GM18502 (cell line): ENCODE measurements around the gene SH3PXD2B.
"Not testable (repeated sequence)": the region's sequence is repeated elsewhere in the genome, so short reads cannot be mapped to it uniquely, and the experiment has no call there.

Experiments used
- ATAC-seq: cut with Tn5 transposase; IDR thresholded peaks from one replicate; pipeline ENCODE4 v1.9.1; 2021; ENCODE audit warnings: mild to moderate bottlenecking; ENCODE audit not compliant: unreplicated experiment, poor library complexity

SH3PXD2B gene

GRCh38 chr5:172420235-172420939 lies 33.9 kb downstream of the SH3PXD2B start:
- ATAC-seq: no peak

DNA sequence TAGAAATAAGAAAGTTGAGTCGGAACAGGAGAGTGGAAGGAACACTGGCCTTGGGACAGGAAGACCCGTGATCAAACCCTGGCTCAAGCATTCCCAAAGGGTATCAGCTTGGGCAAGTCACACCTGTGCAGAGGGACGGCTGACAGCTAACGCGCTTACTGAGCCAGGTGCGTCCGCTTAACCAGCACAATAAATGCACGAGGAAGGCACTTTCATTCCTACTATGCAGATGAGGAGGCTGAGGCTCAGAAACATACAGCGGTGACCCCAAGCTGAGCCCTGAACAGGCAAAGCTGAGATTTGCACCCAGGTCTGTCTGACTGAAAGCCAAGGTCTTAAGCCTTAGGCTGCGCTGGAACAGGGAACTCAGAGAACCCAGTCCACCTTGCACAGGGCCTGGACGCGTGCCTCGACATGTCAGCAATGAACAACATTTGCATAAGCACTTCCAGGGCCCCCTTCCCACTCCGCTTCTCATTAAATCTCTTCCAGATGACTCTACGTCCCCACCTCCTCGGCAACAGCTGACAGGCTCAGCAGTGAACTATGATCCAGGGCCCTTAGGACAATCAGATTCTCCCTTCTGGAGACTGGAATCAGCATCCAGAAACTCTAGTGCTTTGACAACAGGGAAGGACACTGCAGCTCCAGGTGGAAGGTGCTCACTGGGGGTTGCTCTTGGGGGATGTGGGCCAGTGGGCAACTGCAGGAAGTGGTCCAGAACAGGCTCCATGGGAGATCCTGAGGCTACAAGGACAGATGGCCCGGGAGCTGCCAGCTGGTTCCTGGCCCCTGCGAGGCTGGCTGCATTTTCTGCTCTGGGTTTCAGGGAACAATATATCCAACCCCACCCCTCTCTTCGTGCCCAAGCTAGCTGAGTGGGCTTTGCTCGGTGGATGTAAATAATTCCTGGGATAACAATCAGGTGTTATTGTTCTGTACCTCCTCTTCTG lies 35.2 kb downstream of the SH3PXD2B start:
- ATAC-seq: no peak

- no peak for ATAC-seq
Measured at GRCh38 chr5:172417983-172418630, 36.2 kb downstream of the SH3PXD2B start.

GRCh38 chr5:172417130-172417841 lies 37.0 kb downstream of the SH3PXD2B start:
- no peak for ATAC-seq

DNA sequence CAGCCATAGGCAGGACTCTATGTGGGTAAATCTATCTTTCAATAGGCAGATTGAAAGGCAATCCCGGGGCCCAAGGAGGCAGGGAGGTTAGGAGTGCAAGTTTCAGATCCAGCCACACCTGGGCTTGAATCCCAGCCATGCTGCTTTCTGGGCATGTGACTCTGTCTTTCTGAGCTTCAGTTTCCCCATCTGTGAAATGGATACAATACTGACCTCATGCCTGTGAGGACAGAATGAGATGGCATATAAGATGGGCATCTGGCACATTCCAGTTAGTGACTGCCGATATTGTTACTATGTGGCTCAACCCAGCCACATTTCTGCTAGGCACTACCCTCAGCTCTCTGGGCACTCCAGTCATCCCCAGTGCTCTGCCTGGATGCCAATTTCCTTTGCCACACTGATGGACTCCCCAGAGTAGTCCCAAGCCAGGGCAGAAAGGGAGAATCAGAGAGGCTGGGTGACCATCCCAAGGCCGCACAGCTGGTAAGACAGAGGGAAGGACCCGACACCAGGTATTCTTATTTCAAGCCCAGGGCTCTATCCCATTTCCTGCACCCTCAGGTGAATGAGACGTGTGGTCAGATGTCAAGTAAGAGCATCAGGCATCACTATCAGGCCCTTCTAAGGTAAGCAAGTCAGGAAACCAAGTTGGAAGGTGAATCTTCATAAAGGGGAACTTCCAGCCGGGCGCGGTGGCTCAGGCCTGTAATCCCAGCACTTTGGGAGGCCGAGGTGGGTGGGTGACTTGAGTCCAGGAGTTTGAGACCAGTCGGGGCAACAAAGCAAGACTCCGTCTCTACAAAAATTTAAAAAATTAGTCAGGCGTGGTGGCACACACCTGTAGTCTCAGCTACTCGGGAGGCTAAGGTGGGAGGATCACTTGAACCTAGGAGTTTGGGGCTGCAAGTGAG lies 38.7 kb downstream of the SH3PXD2B start:
- ATAC-seq: no peak

GRCh38 chr5:172414531-172415361 lies 39.6 kb downstream of the SH3PXD2B start:
- ATAC-seq: no peak

DNA sequence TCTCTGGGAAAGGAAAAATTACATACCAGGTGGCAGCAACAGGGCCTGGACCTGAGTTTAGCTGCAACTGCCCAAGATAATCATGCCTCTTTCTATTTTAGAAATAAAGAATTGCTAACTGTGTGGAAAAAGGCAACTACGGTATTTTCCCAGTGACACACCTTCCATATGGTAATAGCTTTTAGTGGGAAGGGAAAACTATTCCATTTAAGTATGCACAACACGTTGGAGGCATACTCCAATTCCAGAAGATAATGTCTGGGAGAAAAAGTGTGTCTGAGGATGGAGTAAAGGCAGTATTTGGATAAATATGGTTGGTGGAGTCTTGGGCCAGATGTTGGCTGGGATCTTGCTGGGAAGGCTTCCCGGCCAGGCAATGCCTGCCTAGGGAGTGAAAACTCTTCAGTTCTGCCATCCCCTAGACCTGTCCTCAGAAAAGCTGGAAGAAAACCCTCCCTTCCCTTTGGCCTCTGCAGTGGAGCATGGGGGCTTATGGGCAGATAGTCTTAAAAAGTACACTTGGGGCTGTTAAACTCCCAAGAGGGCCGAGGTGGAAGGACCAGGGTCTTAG lies 40.6 kb downstream of the SH3PXD2B start:
- no peak for ATAC-seq

- no peak for ATAC-seq
Measured at GRCh38 chr5:172412724-172413286, 41.5 kb downstream of the SH3PXD2B start.

- ATAC-seq: no peak
Measured at GRCh38 chr5:172411484-172412072, 42.7 kb downstream of the SH3PXD2B start.

- no peak for ATAC-seq
Measured at GRCh38 chr5:172410662-172411483, 43.5 kb downstream of the SH3PXD2B start.

- ATAC-seq: no peak
Measured at GRCh38 chr5:172410160-172410559, 44.2 kb downstream of the SH3PXD2B start.

GRCh38 chr5:172409477-172409876 lies 44.8 kb downstream of the SH3PXD2B start:
- ATAC-seq: not testable (repeated sequence)

- ATAC-seq: no peak
Measured at GRCh38 chr5:172407822-172408221, 46.5 kb downstream of the SH3PXD2B start.

- ATAC-seq: no peak
Measured at GRCh38 chr5:172407241-172407691, 47.1 kb downstream of the SH3PXD2B start.

DNA sequence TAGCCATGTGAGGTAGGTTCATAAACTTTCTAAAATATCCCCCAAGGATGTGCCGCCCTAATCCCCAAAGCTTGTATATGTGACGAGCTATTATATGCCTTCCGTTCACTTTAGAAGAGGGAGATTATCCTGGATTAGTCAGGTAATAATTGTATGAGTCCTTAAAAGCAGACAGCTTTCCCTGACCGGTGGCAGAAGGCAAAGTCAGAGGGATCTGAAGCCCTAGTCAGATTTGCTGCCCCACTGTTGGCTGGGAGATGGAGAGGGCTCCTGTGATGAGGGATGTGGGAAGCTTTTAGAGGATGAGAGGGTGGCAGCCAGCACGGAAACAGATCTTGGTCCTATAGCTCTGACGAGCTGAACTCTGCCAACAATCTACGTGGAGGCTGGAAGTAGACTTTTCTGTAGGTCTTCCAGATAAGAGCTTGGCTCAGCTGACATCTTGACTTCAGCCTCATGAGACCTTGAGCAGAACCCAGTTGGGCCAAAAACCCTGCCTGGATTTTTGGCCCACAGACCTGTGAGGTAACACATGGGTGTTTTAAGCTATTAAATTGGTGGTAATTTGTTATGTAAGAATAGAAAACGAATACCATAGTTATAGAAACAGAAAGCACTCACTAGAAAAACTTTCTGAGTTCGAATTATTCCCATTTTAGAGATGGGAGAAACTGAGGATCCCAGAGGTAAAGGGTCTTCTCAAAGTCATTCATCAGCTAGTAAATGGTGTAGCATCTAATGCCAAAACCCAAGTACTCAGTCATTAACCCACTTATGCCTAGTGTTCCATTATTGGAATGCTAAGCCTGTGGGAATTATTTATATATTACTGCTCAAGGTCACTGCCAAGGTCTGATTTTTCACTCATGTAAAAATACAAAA lies 48.9 kb downstream of the SH3PXD2B start:
- ATAC-seq: no peak

- no peak for ATAC-seq
Measured at GRCh38 chr5:172404746-172405145, 49.6 kb downstream of the SH3PXD2B start.
